Smooth muscle cell (in vitro differentiated cells): ENCODE data around the gene TSC1. TPM values are rescaled to one million over a fixed set of nuclear protein-coding genes. Genes with fewer than 3 reads are reported as not detected.

Source experiments
- DNase-seq: peaks from one replicate; lab custom pipeline; 2025; ENCODE audit not compliant: unreplicated experiment; lab: John Stamatoyannopoulos, UW
- H2AFZ ChIP-seq: fragments of 200-600 bp; sonication (generic); 2 replicates; pipeline ENCODE4 v1.6.0; 2016; ENCODE audit warnings: antibody characterized with exemption, low read depth, mild to moderate bottlenecking
- H3F3A ChIP-seq: fragments of 200-600 bp; sonication (generic); 2 replicates; pipeline ENCODE4 v1.6.0; 2017; ENCODE audit warnings: antibody characterized with exemption, low read depth
- H3K27ac ChIP-seq: fragments of 200-600 bp; sonication (generic); 2 replicates; pipeline ENCODE4 v1.5.1; 2016; ENCODE audit warnings: low read depth, mild to moderate bottlenecking
- H3K27me3 ChIP-seq: fragments of 200-600 bp; sonication (generic); 2 replicates; pipeline ENCODE4 v1.6.1; 2016; ENCODE audit warnings: low read depth, mild to moderate bottlenecking
- H3K36me3 ChIP-seq: fragments of 200-600 bp; sonication (generic); 2 replicates; pipeline ENCODE4 v1.5.1; 2016; ENCODE audit warnings: low read depth
- H3K4me1 ChIP-seq: fragments of 200-600 bp; sonication (generic); 2 replicates; pipeline ENCODE4 v1.5.1; 2016; ENCODE audit warnings: low read depth
- H3K4me2 ChIP-seq: fragments of 200-600 bp; sonication (generic); 2 replicates; pipeline ENCODE4 v1.6.0; 2016; ENCODE audit warnings: mild to moderate bottlenecking
- H3K4me3 ChIP-seq: fragments of 200-600 bp; sonication (generic); 2 replicates; pipeline ENCODE4 v1.5.1; 2016; ENCODE audit warnings: mild to moderate bottlenecking
- H3K79me2 ChIP-seq: fragments of 200-600 bp; sonication (generic); 2 replicates; pipeline ENCODE4 v1.6.0; 2016; ENCODE audit warnings: low read depth, mild to moderate bottlenecking
- H3K9ac ChIP-seq: fragments of 200-600 bp; sonication (generic); 2 replicates; pipeline ENCODE4 v1.6.0; 2016; ENCODE audit warnings: low read depth
- H3K9me3 ChIP-seq: fragments of 200-600 bp; sonication (generic); replicated peaks from 2 replicates; pipeline ENCODE4 v1.5.1; 2016; ENCODE audit warnings: low read depth
- H4K20me1 ChIP-seq: fragments of 200-600 bp; sonication (generic); 2 replicates; pipeline ENCODE4 v1.6.0; 2016; ENCODE audit warnings: low read depth
- CTCF ChIP-seq: fragments of 200-600 bp; sonication (generic); IDR thresholded peaks from 2 replicates; pipeline ENCODE4 v1.5.1; 2017; ENCODE audit warnings: borderline replicate concordance, mild to moderate bottlenecking, antibody characterized with exemption; ENCODE audit not compliant: insufficient read depth, poor library complexity, severe bottlenecking
- WGBS: methylation state at CpG from one replicate; pipeline ENCODE4 v1.1.7; 2016; ENCODE audit warnings: low lambda C conversion rate; 5-methylcytosine and 5-hydroxymethylcytosine counted together
- polyA plus RNA-seq: library from polyadenylated mRNA; unstranded; fragments of >200 nt; fragmentation: Nextera tagmentation; extraction: Ambion mirVana; gene quantifications from 2 replicates; pipeline ENCODE4 v1.2.1, GENCODE V29; 2016
- total RNA-seq: library from RNA; depleted of rRNA; stranded (reverse); fragments of >200 nt; gene quantifications from 2 replicates; pipeline ENCODE4 v1.2.3, GENCODE V29; 2014

TSC1 gene
- total and polyA plus RNA-seq, 2 experiments from 2014 or later = 17.4 to 48.9 TPM

GRCh38 chr9:132923346-132923902 lies 21.0 kb downstream of the TSC1 start:
- peak overlapping the region; percentile 40 for H3K27ac ChIP-seq
- no peak overlapping the region for H2AFZ ChIP-seq
- H3K4me3 ChIP-seq = no peak overlapping the region
- no peaks in the 10 kb centered on the region for H3K9me3 ChIP-seq
- peaks cover 9% of the 10 kb centered on the region for H4K20me1 ChIP-seq
- H3F3A ChIP-seq = no peaks in the 10 kb centered on the region
- H3K27me3 ChIP-seq = no peaks in the 10 kb centered on the region
- DNase-seq = no peak
- peaks cover 31% of the 10 kb centered on the region for H3K36me3 ChIP-seq
- no peaks in the 10 kb centered on the region for H3K4me1 ChIP-seq
- 63% methylated on average over 9 of the region's 9 CpGs for WGBS
- H3K79me2 ChIP-seq = no peaks in the 10 kb centered on the region
- no peak for TF ChIP-seq CTCF
- no peak overlapping the region for H3K9ac ChIP-seq
- no peak overlapping the region for H3K4me2 ChIP-seq

GRCh38 chr9:132919614-132920268 lies 24.7 kb downstream of the TSC1 start:
- H3K36me3 ChIP-seq = peaks cover 20% of the 10 kb centered on the region
- no peaks in the 10 kb centered on the region for H3K79me2 ChIP-seq
- H3K9me3 ChIP-seq = no peaks in the 10 kb centered on the region
- H3K27ac ChIP-seq = no peak overlapping the region
- no peak for TF ChIP-seq CTCF
- no peaks in the 10 kb centered on the region for H3F3A ChIP-seq
- no peak overlapping the region for H3K4me2 ChIP-seq
- WGBS = 79% methylated on average over 7 of the region's 7 CpGs
- no peak for DNase-seq
- no peaks in the 10 kb centered on the region for H3K27me3 ChIP-seq
- H2AFZ ChIP-seq = no peak overlapping the region
- H3K4me3 ChIP-seq = no peak overlapping the region
- no peaks in the 10 kb centered on the region for H3K4me1 ChIP-seq
- no peak overlapping the region for H3K9ac ChIP-seq
- peaks cover 9% of the 10 kb centered on the region for H4K20me1 ChIP-seq

- no peak overlapping the region for H3K4me2 ChIP-seq
- no peak for TF ChIP-seq CTCF
- no peaks in the 10 kb centered on the region for H3K27me3 ChIP-seq
- H3K9ac ChIP-seq = no peak overlapping the region
- H3F3A ChIP-seq = no peaks in the 10 kb centered on the region
- no peak overlapping the region for H3K4me3 ChIP-seq
- no peaks in the 10 kb centered on the region for H3K79me2 ChIP-seq
- WGBS = 99% methylated on average over 6 of the region's 6 CpGs
- no peak overlapping the region for H3K27ac ChIP-seq
- no peak for DNase-seq
- no peaks in the 10 kb centered on the region for H4K20me1 ChIP-seq
- no peak overlapping the region for H2AFZ ChIP-seq
- peaks cover 23% of the 10 kb centered on the region for H3K36me3 ChIP-seq
- no peaks in the 10 kb centered on the region for H3K9me3 ChIP-seq
- no peaks in the 10 kb centered on the region for H3K4me1 ChIP-seq
Measured at GRCh38 chr9:132914924-132915323, 29.5 kb downstream of the TSC1 start.

GRCh38 chr9:132912131-132912530 lies 32.3 kb downstream of the TSC1 start:
- Histone ChIP-seq H3K9ac (no peak overlapping the region), H3K27me3 (no peaks in the 10 kb centered on the region), H3K79me2 (no peaks in the 10 kb centered on the region), H3K36me3 (peaks cover 23% of the 10 kb centered on the region), H3K4me2 (no peak overlapping the region), H3F3A (no peaks in the 10 kb centered on the region), H3K4me3 (no peak overlapping the region), H4K20me1 (no peaks in the 10 kb centered on the region), H3K4me1 (no peaks in the 10 kb centered on the region), H2AFZ (no peak overlapping the region), H3K27ac (no peak overlapping the region), H3K9me3 (no peaks in the 10 kb centered on the region)
- 96% methylated on average over 4 of the region's 4 CpGs for WGBS
- DNase-seq = no peak
- TF ChIP-seq CTCF = no peak
